Sigmoid colon (tissue), 7 donors: Measurements from ENCODE around the gene NT5DC1. TPM values are rescaled to one million over a fixed set of nuclear protein-coding genes. Genes with fewer than 3 reads are reported as not detected.

ENCODE experiments used
- DNase-seq: peaks from one replicate; pipeline ENCODE4 v3.0.0-alpha.2; 2019
- H3K27ac ChIP-seq, 4 donors: fragments of 200-600 bp; sonication (generic); one replicate each; pipeline ENCODE4 v1.5.1; 2016 to 2019; ENCODE audit warnings: mild to moderate bottlenecking in 1 of 4
- H3K27me3 ChIP-seq, 3 donors: fragments of 200-600 bp; sonication (generic); one replicate each; pipeline ENCODE4 v1.5.1; 2019; ENCODE audit warnings: mild to moderate bottlenecking in 1 of 3
- H3K36me3 ChIP-seq, 4 donors: fragments of 200-600 bp; sonication (generic); one replicate each; pipeline ENCODE4 v1.5.1; 2016 to 2019
- H3K4me1 ChIP-seq, 4 donors: fragments of 200-600 bp; sonication (generic); one replicate each; pipeline ENCODE4 v1.5.1; 2017 to 2019
- H3K4me3 ChIP-seq, 4 donors: fragments of 200-600 bp; sonication (generic); one replicate each; pipeline ENCODE4 v1.5.1; 2017 to 2019; ENCODE audit warnings: mild to moderate bottlenecking in 2 of 4, moderate library complexity in 1 of 4
- H3K9me3 ChIP-seq, 4 donors: fragments of 200-600 bp in 3 of 4; sonication (generic) in 3 of 4; one replicate each; pipeline versions ENCODE4 v1.5.1 to v1.6.1; 2013 to 2019
- EP300 ChIP-seq, 4 donors: sonication (generic); formaldehyde crosslinking; IDR thresholded peaks; one replicate each; pipeline ENCODE4 v1.6.1; 2017; ENCODE audit warnings: antibody characterized with exemption in 4 of 4
- POLR2A ChIP-seq, 2 donors: fragments of 450-650 bp; IDR thresholded peaks; one replicate each; pipeline ENCODE4 v1.6.1; 2016; ENCODE audit warnings: antibody characterized with exemption in 2 of 2, mild to moderate bottlenecking in 2 of 2, moderate library complexity in 2 of 2
- POLR2AphosphoS5 ChIP-seq, 4 donors: sonication (generic); formaldehyde crosslinking; IDR thresholded peaks; one replicate each; pipeline ENCODE4 v1.6.1; 2017; ENCODE audit warnings: antibody characterized with exemption in 4 of 4
- WGBS, 2 donors: extraction: QIAGEN DNeasy Blood & Tissue Kit; methylation state at CpG; one replicate each; pipeline ENCODE4 v1.1.7; 2013; 5-methylcytosine and 5-hydroxymethylcytosine counted together
- intact Hi-C: fragments of 100-400 bp; cut with DNase I; formaldehyde crosslinking; loops from one replicate; pipeline ENCODE4 v1.15.1; 2023
- polyA plus RNA-seq, 3 donors: library from polyadenylated mRNA; stranded (reverse); fragments of 200-250 nt; gene quantifications; one replicate each; pipeline ENCODE4 v1.2.3, GENCODE V29; 2013
- total RNA-seq, 4 donors: library from RNA; depleted of rRNA; stranded (reverse); fragments of >200 nt; gene quantifications; one replicate each; pipeline ENCODE4 v1.1.0, GENCODE V29; 2016
- TF ChIP-seq, protein P1 (sequence below), 4 experiments: fragments of 450-650 bp in 3 of 4; fragments of 200-600 bp in 1 of 4; IDR thresholded peaks; one replicate each; pipeline ENCODE4 v1.5.1; 2016 to 2019; ENCODE audit warnings: antibody characterized with exemption in 4 of 4, mild to moderate bottlenecking in 3 of 4, moderate library complexity in 2 of 4
- donor health status: healthy with polysubstance abuse.
- donor health status: Bipolar disorder and iron deficiency.
- donor health status: healthy.

NT5DC1 gene
- total and polyA plus RNA-seq, 7 donors, result 8.2 to 21.7 (median 9.9) TPM

DNA sequence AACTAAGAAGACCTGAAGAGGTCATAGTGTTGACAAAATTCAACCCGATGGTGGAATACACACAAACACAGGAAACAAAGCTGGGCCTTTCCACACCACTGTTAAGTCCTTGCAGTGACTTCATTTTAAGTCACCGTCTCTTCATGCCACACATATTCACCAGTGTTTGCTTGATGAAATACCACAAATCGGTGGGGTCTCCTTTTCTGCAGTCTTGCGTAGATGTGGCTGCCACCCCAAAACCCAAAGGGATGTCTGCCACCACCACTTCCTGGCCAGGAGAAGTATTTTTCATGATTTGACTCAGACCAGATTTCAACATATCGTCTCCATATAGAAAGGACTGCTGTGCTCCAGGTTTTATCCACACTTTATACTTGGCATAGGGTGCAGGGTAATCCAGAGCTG lies 36.3 kb downstream of the NT5DC1 start:
- Histone ChIP-seq H3K4me1 (no peaks in the 10 kb centered on the region), H3K27ac (no peak overlapping the region), H3K27me3 (no peaks in the 10 kb centered on the region), H3K9me3 (no peaks in the 10 kb centered on the region), H3K4me3 (no peak overlapping the region), H3K36me3 (no peaks in the 10 kb centered on the region)
- no peak for DNase-seq
- TF ChIP-seq POLR2A (IDR thresholded peaks at IDR 0.05) (no peak), POLR2AphosphoS5 (IDR thresholded peaks at IDR 0.05) (no peak), EP300 (IDR thresholded peaks at IDR 0.05) (no peak)
- TF ChIP-seq, protein P1, sequence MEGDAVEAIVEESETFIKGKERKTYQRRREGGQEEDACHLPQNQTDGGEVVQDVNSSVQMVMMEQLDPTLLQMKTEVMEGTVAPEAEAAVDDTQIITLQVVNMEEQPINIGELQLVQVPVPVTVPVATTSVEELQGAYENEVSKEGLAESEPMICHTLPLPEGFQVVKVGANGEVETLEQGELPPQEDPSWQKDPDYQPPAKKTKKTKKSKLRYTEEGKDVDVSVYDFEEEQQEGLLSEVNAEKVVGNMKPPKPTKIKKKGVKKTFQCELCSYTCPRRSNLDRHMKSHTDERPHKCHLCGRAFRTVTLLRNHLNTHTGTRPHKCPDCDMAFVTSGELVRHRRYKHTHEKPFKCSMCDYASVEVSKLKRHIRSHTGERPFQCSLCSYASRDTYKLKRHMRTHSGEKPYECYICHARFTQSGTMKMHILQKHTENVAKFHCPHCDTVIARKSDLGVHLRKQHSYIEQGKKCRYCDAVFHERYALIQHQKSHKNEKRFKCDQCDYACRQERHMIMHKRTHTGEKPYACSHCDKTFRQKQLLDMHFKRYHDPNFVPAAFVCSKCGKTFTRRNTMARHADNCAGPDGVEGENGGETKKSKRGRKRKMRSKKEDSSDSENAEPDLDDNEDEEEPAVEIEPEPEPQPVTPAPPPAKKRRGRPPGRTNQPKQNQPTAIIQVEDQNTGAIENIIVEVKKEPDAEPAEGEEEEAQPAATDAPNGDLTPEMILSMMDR (IDR thresholded peaks at IDR 0.05), result no peak
- WGBS, 2 donors, result 79 to 88% methylated on average over 5 of the region's 5 CpGs
- intact Hi-C loops, result no loop called here

DNA sequence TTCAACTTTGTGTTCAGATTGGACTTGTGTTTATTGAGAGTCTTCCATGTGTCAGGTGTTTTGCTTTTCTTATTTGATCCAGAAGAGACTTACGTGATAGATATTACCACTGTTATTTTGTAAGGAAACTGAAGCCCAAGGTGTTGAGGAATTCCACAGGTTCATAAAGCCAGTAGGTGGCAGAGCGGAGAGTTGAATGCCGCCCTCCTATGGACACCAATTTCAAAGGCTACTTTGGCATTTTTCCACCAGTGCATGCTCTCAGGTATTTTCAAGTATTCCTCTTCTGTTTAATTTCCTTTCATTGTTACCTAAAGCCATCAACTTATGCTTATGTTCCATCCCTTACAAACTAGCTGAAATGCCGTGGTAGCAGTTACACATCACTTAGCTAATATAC lies 39.3 kb downstream of the NT5DC1 start:
- 88 to 93% methylated on average over 4 of the region's 4 CpGs for WGBS, 2 donors
- no peaks in the 10 kb centered on the region for H3K27me3 ChIP-seq
- H3K4me3 ChIP-seq, result no peak overlapping the region
- H3K9me3 ChIP-seq, result no peaks in the 10 kb centered on the region
- no peaks in the 10 kb centered on the region for H3K36me3 ChIP-seq
- TF ChIP-seq POLR2AphosphoS5 (IDR thresholded peaks at IDR 0.05) (no peak), POLR2A (IDR thresholded peaks at IDR 0.05) (no peak), EP300 (IDR thresholded peaks at IDR 0.05) (no peak)
- TF ChIP-seq, protein P1 (IDR thresholded peaks at IDR 0.05), result no peak
- H3K4me1 ChIP-seq, result no peaks in the 10 kb centered on the region
- intact Hi-C loops, result no loop called here
- no peak for DNase-seq
- no peak overlapping the region for H3K27ac ChIP-seq

DNA sequence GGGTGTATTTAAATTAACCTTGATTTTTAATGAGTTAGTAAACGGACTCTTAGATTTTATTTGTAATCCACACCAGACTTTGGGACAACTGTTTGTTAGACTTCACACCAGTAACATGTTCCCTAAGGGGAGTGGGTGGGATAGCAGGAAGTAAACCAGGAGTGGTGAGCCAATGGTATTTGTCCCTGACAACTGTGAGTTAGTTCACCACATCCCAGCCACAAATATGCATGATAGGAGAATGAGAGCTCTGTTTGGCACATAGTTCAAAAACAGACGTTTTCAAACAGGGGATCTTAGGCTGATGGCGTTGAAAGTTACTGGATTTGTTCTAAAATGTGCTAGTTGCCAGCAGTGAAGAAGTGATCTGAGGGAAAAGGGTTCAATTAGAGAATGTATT lies 44.0 kb downstream of the NT5DC1 start:
- Histone ChIP-seq H3K4me3 (no peak overlapping the region), H3K9me3 (no peaks in the 10 kb centered on the region), H3K36me3 (no peaks in the 10 kb centered on the region), H3K27me3 (no peaks in the 10 kb centered on the region), H3K27ac (no peak overlapping the region), H3K4me1 (no peaks in the 10 kb centered on the region)
- TF ChIP-seq POLR2AphosphoS5 (IDR thresholded peaks at IDR 0.05), result no peak
- TF ChIP-seq EP300 (IDR thresholded peaks at IDR 0.05), result no peak
- no peak for TF ChIP-seq POLR2A (IDR thresholded peaks at IDR 0.05)
- TF ChIP-seq, protein P1 (IDR thresholded peaks at IDR 0.05), result no peak
- WGBS, 2 donors, result 79 to 81% methylated on average over 3 of the region's 3 CpGs
- intact Hi-C loops, result no loop called here
- no peak for DNase-seq

DNA sequence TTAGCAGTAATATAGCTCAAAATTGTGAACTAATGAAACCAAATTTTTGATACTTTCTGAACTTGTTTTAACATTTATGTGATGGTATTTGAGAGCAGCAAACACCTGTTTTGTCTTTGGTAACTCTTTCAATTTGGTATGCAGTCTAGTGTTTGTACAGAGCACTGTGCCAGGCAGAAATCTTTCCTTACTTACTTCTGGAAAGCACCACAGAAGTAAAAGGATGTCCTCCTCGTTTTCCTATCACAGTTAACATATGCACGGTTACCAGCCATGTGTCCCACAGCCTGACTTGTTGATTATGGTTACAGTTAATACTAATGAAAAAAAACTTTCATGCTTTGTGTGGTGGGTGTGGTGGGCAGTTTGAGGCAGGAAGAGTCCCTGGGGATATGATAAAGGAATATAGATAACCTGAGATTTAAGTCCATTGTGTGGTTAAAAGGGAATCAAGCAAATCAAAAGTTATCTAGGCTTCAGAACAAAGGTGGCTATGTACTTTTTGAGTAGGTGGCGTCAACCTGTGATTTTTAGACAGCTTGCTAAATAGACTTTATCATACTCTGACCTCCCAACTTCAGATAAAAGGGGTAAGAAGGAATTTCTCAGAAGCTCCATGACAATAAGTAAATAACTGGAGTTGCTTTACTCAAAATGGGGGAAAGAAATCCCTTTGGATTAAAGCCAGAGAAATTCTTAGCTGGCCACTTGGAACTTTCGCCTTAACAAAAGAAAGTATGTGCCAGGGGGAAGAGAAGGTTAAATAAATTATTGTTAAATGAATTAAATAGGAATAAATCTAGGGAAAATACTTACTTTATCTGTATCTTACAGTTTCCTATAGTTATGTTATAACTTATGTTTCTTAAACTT lies 45.4 kb downstream of the NT5DC1 start:
- intact Hi-C loops, result no loop called here
- Histone ChIP-seq H3K27ac (no peak overlapping the region), H3K9me3 (no peaks in the 10 kb centered on the region), H3K27me3 (no peaks in the 10 kb centered on the region), H3K4me3 (no peak overlapping the region), H3K4me1 (no peaks in the 10 kb centered on the region), H3K36me3 (no peaks in the 10 kb centered on the region)
- DNase-seq, result no peak
- no peak for TF ChIP-seq POLR2AphosphoS5 (IDR thresholded peaks at IDR 0.05)
- TF ChIP-seq, protein P1 (IDR thresholded peaks at IDR 0.05), result no peak
- no peak for TF ChIP-seq POLR2A (IDR thresholded peaks at IDR 0.05)
- no peak for TF ChIP-seq EP300 (IDR thresholded peaks at IDR 0.05)
- 90 to 93% methylated on average over 4 of the region's 4 CpGs for WGBS, 2 donors
